GM21737 (cell line): ENCODE results near the gene PBX3.

ENCODE experiments used
- ATAC-seq: cut with Tn5 transposase; IDR thresholded peaks from one replicate; pipeline ENCODE4 v1.9.1; 2021; ENCODE audit warnings: mild to moderate bottlenecking, moderate library complexity; ENCODE audit not compliant: unreplicated experiment

PBX3 gene

GRCh38 chr9:125897481-125897880, 150.3 kb downstream of the PBX3 start:
- no peak for ATAC-seq

GRCh38 chr9:125902214-125902613, 155.0 kb downstream of the PBX3 start:
- ATAC-seq: no peak

- no peak for ATAC-seq
Measured at GRCh38 chr9:125902831-125903512, 155.8 kb downstream of the PBX3 start.

GRCh38 chr9:125904155-125904851, 157.1 kb downstream of the PBX3 start:
- no peak for ATAC-seq

GRCh38 chr9:125906144-125906543, 159.0 kb downstream of the PBX3 start:
- ATAC-seq: no peak

- no peak for ATAC-seq
Measured at GRCh38 chr9:125906893-125907292, 159.7 kb downstream of the PBX3 start.

GRCh38 chr9:125908136-125908535, 161.0 kb downstream of the PBX3 start:
- ATAC-seq: no peak

- no peak for ATAC-seq
Measured at GRCh38 chr9:125908966-125909365, 161.8 kb downstream of the PBX3 start.

- ATAC-seq: no peak
Measured at GRCh38 chr9:125909459-125909858, 162.3 kb downstream of the PBX3 start.

GRCh38 chr9:125910286-125910685, 163.1 kb downstream of the PBX3 start:
- no peak for ATAC-seq

GRCh38 chr9:125911861-125912644, 164.9 kb downstream of the PBX3 start:
- ATAC-seq: no peak

GRCh38 chr9:125912667-125913066, 165.5 kb downstream of the PBX3 start:
- ATAC-seq: no peak

- no peak for ATAC-seq
Measured at GRCh38 chr9:125913551-125913950, 166.4 kb downstream of the PBX3 start.

- no peak for ATAC-seq
Measured at GRCh38 chr9:125914411-125914810, 167.2 kb downstream of the PBX3 start.

- ATAC-seq: no peak
Measured at GRCh38 chr9:125915606-125916005, 168.4 kb downstream of the PBX3 start.

GRCh38 chr9:125919565-125919964, 172.4 kb downstream of the PBX3 start:
- ATAC-seq: no peak

- ATAC-seq: no peak
Measured at GRCh38 chr9:125920402-125920801, 173.2 kb downstream of the PBX3 start.

- no peak for ATAC-seq
Measured at GRCh38 chr9:125922854-125923253, 175.7 kb downstream of the PBX3 start.

- ATAC-seq: no peak
Measured at GRCh38 chr9:125924351-125924750, 177.2 kb downstream of the PBX3 start.

- no peak for ATAC-seq
Measured at GRCh38 chr9:125926936-125927335, 179.8 kb downstream of the PBX3 start.

- no peak for ATAC-seq
Measured at GRCh38 chr9:125929846-125930245, 182.7 kb downstream of the PBX3 start.

GRCh38 chr9:125931211-125931610, 184.0 kb downstream of the PBX3 start:
- ATAC-seq: no peak
